Measurements from ENCODE around the gene SIN3B.

The SIN3B gene

DNA sequence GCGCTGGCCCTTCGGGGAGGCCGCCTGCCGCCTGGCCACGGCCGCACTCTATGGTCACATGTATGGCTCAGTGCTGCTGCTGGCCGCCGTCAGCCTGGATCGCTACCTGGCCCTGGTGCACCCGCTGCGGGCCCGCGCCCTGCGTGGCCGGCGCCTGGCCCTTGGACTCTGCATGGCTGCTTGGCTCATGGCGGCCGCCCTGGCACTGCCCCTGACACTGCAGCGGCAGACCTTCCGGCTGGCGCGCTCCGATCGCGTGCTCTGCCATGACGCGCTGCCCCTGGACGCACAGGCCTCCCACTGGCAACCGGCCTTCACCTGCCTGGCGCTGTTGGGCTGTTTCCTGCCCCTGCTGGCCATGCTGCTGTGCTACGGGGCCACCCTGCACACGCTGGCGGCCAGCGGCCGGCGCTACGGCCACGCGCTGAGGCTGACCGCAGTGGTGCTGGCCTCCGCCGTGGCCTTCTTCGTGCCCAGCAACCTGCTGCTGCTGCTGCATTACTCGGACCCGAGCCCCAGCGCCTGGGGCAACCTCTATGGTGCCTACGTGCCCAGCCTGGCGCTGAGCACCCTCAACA lies 60.8 kb downstream of the SIN3B start:
- no peak for DNase-seq

DNA sequence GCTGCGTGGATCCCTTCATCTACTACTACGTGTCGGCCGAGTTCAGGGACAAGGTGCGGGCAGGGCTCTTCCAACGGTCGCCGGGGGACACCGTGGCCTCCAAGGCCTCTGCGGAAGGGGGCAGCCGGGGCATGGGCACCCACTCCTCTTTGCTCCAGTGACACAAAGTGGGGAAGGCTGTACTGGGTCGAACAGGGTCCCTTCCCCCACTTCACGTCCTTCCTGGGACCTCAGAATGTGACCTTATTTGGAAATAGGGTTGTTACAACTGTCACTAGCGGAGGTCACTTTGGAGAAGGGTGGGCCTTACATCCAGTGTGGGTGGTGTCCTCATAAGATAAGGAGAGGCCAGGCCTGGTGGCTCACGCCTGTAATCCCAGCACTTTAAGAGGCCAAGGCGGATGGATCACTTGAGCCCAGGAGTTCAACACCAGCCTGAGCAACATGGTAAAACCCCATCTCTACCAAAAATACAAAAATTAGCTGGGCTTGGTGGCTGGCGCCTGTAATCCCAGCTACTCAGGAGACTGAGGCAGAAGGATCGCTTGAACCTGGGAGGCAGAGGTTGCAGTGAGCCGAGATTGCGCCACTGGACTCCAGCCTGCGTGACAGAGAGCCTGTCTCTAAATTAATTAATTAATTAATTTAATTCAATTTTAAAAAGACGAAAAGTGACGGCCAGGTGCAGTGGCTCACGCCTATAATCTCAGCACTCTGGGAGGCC lies 61.4 kb downstream of the SIN3B start:
- DNase-seq, result no peak

DNA sequence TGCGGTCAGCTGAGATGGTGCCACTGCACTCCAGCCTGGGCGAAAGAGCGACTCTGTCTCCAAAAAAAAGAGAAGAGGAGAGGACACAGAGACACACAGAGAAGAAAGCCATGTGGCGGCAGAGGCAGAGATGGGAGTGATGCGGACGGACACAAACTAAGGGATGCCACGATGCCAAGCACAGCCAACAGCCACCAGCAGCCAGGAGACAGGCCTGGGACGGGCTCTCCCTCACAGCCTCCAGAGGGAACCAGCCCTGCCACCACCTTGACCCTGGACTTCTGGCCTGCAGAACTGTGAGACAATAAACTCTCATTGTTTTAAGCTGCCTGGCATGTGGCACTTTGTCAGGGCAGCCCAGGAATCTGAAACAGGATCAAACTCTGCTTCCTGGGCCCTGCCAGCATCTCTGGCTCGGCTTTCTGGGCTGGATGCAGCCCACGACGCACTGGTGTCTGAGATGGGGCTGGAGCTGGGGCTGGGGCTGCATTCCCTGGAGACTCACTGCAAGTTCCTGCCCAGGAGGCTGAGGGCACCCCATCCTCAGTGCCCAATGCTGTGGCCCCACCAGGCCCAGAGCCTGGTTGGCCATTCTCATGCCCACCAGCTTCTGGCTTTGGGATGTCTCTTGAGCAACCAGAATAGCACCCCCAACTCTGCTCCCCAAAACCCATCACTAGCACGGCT lies 62.6 kb downstream of the SIN3B start:
- DNase-seq, result no peak

DNA sequence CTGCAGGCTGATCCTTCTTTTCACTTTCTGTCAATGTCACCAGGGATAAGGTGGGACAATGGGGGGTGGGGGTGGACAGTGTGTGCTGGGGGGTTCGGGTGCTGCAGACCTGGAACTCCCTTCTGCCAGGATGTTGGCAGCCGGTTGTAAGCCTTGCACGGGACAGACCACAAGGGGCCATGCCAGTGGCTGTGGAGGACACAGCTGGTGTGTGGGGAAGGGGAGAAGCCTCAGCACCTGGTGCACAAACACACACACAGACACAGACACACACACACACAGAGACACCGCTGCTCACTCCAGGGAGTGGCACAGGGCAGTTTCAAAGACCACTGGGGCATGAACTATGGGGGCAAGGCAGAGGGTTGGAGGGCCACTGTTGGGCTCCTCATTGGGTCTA lies 63.2 kb downstream of the SIN3B start:
- no peak for DNase-seq

DNA sequence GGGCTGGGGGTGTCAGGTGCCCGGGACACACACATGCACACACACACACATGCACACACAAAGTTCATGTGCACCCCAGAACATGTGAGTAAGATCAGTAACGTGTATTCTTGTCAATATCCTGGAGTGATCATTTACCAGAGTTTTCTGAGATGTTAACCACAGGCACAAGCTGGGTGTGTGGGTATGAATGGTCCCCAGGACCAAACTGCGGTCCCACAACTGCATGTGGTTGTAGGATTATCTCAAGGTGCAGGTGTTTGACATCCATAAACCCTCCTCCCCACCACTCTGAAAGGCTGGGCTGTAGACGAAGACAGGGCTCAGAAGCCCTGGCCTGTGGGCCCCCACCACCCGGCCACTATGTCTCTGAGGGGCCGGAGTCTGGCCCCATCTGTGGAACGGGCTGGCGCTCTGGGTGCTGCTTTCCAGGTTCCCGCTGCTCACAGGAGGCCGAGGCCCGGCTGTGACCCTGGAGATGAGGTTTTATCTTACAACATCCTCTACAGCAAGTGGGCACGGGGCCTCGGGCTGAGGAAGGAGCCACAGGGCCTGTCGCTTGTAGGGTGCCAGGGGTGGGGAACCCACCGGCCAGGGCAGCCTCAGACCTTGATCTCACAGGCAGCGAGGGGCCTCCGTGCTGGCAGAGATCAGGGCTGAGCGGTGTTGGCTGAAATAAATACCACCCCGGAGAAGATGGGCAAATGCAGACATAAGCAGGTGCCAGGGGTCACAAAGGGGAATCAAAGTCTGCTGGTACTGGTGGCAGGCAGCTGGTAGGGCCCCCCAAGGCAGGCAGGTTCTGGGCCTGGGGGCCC lies 63.9 kb downstream of the SIN3B start:
- DNase-seq, result no peak

DNA sequence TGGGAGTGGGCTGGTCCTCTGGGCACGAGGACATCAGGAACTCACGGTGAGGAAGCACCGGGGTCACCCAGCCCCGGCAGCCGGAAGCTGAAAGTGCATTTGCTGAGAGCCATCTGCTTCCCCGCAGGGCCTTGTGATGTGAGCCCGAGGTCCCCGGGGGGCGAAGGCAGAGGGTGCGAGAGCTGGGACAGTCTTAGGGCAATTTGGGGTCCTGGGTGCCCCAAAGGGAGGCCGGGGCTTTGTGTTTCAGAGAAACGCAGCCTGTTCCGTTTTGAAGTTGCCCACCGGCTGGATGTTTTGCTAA lies 64.4 kb downstream of the SIN3B start:
- DNase-seq, result no peak

DNA sequence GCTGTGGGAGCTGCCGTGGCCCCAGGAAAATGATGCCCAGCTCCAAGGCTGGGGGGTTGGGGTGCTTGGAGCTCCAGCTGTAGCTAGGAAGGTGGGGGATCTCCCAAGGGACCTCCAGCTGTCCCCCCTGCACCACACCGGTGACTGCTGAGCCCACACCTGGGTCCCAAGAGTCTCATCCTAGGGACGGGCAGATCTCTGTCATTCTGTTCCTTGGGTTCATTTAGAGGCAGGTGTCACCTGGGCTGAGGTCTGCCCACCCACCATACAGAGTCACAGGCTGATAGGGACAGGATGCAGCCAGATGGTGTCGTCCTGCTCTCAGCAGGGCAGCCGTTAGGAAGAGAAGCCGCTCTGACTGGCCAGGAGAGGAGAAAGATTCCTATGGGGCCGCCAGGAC lies 64.9 kb downstream of the SIN3B start:
- no peak for DNase-seq

DNA sequence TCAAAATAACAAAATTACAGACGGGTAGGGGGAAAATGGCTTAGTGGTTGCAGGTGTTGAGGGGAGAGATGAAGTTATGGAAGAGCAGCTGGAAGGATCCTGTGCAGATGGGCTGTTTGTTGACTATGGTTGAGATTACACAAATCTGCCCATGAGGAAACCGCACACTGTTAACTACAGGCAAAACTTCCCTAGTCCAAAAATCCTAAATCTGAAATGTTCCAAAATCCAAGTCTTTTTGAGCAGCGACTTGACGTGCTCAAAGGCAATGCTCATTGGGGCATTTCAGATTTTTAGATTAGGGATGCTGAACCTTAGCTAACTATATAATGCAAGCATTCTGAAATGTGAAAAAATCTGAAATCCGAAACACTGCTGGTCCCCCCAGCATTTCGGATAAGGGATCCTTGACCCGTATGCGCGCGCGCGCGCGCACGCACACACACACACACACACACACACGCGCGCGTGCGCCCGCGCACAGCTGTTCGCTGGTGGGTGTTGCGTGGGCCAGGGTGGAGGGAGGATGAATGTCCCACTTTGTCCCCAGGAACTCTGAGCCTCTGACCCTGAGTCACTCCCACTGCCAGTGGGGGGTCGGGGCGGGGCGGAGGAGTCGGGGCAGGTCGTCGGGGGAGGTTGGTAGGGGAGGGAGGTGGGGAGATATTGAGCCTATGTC lies 66.4 kb downstream of the SIN3B start:
- no peak for DNase-seq

DNA sequence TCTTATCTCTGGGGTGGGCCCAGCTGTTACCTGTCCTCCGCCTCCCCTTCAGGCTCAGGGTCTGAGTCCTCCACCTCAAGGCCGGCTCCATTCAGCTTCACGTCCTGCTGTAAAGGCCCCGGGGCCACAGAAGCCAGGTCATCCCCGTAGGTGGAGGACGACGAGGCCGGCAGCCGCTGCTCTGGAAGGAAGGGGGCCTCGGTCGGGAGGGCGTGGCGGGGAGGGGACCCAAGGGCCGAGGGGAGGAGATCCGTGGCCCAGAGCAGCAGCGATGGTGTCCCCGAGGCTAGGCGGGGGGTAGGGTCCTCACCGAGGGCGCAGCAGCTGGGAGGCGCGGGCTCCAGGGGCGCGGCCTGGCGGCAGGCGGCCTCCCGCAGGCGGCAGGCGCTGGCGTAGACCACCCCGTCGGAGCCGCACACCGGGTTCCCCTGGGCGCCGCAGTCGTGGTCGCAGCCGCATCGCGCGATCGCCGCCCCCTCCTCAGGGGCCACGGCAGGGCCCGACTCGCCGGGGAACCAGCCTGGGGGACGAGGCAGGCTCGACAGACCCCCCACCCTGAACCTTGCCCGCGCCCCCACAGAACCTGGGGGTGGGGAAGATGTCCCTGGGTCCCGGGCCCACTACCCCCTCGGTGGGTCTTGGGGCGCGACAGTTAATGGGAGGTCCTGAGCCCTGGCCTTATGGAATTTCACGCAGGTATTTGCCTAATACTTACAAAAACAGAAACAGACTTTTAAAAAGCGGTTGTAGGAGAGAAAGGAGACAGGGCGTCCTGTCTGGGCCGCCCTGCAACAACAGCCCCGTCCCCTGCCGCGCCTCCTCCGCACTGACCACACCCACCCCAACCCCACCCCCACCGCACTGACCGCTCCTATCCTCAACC lies 67.2 kb downstream of the SIN3B start:
- DNase-seq, result no peak

DNA sequence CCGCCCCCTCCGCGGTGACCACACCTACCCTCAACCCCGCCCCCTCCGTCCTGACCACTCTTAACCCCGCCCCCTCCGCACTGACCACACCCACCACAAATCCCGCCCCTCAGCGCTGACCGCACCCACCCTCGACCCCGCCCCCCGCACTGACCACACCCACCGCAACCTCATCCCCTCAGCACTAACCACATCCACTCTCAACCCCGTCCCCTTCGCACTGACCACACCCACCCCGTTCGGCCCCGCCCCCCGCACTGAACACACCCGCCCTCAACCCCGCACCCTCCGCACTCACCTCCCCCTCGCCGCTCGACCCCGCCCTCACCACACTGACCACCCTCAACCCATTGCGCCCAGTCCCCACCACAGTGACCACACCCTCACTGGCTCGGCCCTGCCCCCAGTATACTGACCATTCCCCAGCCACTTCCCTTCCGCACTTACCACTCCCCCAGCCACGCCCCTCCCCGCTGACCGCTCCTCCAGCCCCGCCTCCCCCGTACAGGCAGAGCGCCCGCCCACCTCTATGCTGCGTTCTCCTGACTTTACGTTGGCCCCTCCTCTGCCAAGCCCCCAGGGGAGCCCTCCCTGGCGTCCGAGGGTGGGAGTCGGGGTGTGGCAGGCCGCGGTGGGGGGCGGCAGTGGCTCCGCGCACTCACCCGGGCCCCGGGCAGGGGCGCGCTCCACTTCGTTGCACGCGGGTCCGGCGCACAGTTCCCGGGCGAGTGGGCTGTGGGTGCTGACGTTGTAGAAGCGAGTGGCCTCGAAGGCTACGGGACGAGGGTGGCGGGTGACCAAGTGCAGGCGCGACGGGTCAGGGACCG lies 68.0 kb downstream of the SIN3B start:
- DNase-seq, result peak; percentile 51

DNA sequence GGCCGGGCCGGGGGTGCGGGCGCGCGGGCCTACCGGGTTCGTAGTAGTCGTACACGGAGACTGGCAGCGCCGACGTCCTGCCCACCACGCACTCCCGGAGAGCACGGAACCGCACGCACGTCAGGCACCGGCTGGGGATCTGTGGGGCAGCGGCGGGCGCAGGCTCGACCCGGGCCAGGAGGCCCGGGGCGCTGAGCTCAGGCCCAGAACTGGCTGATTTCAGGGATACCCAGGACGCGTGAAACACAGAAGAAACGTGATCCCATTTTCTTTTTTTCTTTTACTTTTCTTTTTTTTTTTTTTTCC lies 68.6 kb downstream of the SIN3B start:
- DNase-seq, result peak; percentile 31

DNA sequence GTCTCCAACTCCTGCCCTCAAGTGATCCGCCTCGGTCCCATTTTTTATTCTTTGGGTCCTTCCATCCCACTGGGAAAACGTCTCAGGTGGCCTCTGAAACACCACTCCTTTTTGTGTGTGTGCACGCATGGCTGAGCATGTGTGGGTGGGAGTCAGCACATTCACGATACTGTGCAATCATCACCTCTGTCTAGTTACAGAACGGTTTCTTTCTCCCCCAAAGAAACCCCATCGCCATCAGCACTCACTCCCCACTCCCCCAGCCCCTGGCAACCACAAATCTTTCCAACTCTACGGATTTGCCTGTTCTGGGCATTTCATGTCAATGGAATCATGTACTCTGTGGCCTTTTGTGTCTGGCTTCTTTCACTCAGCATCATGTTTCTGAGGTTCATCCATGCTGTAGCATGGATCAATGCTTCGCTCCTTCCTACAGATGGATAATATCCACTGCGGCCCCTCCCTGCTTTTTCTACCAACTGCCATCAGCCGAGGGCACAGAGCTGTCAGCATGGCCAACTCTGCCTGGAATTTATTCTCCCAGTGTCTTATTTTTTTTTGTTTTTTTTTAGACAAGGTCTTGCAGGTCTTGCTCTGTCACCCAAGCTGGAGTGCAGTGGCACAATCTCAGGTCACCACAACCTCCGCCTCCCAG lies 69.3 kb downstream of the SIN3B start:
- DNase-seq, result no peak

DNA sequence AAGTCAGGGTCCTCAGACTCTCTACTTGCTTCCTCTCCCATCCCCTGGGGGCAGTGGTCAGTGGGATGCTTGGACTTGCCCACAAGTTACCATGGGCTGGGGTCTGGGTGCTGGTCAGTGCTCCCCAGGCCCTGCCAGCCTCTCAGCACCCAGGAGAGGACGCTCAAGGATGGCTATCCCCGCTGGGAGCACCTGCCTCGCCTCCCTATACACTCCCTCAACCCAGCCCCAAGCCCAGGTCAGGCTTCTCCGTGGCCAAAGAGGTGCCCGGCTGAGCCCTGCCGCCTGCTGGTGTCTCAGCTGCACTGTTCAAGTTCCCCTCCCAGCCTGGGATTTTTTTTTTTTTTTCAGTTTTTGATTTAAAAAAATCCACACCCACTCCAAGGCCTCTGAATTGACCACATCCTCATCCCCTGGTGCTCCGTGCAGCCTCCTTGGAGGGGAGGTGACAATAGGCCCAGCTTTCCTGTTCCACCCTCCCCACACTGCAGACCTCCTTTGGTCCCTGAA lies 70.4 kb downstream of the SIN3B start:
- DNase-seq, result no peak

DNA sequence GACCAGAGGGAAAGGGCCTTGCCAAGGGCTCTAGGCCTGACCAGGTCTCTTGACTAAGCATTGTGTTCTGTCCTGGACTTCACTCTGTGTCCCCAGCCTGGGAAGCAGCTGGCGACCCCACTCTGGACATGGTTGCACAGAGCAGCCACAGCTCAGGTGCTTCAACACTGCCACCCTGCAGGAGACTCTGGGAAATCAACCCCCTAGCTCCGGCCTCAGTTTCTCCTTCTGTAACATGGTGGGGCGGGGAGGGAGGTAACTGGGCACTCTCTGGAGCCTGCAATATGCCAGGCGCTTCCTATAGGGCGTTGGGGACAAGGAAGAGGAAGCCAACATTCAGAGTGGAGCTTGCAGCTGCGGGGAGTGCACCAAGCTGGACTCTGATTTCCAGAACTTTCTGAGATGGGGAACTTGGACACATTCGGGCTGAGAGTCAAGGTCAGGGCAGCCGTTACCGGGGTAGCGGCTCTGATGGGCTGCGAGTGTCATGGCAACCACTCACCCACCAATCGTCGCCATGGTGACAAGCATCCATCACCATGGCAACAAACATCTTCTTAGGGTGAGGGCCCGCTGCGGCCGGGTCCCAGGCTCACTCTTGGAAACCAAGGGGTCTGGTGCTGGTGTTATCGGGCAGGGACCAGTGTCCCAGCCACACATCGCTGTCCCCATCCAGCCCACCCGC lies 72.4 kb downstream of the SIN3B start:
- DNase-seq, result no peak

DNA sequence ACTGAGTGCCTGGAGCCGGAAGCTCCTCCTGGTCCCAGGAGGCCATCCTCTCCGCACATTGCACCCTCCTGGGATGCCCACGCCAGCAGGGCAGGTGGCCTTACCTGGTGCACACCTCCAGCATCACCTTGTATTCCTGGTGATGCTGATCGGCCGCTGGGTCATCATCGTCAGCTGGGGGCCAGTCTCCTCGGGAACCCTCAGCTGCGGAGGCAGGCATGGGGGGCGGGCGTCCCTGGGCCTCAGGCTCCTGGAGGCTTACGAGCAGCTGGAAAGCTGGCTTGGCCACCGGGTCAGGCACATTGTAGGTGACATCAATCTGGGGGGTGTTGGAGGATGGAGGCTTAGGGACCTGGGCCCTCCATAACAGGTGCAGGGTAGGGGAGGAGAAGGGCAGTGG lies 73.3 kb downstream of the SIN3B start:
- no peak for DNase-seq

DNA sequence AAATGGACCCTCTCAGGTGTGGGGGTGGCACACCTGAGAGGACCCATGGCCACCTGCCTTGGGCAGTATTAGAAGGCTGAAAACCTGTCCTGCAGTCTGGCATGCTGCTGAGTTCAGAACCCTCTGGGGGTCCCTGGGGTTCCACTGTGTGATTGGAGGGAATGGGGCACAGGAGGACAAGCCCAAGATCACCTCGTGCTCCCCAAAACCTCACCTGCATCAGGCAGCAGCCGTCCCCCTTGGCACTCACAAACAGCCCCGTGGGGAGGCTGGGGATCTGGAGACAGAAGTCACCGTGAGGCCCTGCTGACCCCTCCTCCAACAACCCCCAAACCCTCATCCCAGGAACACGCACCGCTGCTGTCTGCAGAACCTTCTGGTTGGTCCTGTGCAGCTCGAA lies 74.1 kb downstream of the SIN3B start:
- DNase-seq, result no peak

DNA sequence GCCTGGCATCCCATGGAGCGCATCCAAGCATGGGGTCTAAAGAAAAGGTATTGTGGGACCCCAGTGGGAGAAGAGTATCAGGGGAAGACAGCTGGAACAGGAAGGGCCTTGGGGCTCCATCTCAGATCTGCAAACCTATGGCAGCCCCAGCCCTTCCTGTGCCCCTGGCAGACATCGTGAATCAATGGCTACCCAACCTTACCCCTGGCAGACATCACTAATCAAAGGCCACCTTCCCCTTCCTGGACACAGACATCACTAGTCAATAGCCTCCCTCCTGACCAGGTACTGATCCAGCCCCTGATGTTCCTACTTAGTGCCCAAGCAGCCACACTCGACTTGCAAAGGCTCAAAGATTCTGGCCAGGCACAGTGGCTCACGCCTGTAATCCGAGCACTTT lies 75.4 kb downstream of the SIN3B start:
- no peak for DNase-seq

DNA sequence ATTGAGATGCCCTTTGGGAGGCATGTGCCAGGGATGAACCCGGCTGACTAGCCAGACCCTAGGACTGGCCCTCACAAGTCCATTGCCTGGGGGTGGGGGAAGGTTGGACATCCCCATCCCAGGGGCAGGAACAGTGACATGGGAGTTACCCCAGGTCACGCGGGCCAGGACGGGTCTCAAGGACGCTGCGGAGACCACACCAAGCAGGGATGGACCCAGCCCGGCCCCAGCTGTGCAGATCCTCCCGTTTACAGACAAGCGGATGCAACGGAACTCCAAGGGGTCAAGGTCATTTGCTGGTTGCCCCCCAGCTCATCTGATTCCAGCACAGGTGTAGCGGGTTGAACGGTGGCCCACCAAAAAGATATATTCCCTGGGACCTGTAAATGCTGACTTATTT lies 79.6 kb downstream of the SIN3B start:
- no peak for DNase-seq

DNA sequence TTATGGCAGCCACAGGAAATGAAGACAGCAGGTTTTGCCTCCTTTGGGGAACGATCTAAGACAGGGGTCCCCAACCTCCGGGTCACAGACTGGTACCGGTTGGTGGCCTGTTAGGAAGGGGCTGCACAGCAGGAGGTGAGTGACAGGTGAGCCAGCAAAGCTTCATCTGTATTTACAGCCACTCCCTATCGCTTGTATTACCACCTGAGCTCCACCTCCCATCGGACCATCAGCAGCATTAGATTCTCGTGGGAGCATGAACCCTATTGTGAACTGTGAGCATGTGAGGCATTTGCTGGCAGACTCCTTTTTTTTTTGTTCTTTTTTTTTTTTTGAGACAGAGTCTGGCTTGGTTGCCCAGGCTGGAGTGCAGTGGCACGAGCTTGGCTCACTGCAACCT lies 81.8 kb downstream of the SIN3B start:
- DNase-seq, result no peak

DNA sequence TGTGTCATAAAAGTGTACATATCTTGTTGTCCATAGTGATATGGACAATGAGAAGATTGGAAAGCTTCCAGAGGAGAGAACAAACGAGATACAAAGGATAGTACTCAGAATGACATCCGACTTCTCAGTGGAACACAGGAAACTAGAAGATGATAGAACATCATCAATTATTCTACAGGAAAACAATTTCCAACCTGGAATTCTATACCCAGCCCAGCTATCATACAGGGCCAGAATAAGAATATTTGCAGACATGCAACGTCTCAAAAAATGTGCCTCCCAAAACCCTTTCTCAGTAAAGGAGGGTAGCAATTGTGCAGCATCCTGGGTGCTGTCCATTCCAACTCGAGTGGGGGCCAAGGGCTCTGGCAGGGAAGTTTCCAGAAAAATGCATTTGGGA lies 83.6 kb downstream of the SIN3B start:
- no peak for DNase-seq

Data from activated T-cell treated with anti-CD3 and anti-CD28 coated beads, Interleukin-2, amount 50 U/mL, for 1 hour (primary cell).